H1 (cell line): ENCODE measurements around the gene SERPINB11. TPM values are rescaled to one million over a fixed set of nuclear protein-coding genes. Genes with fewer than 3 reads are reported as not detected.

ENCODE experiments used
- CTCF ChIA-PET: fragments of 300-600 bp; sonication (Branson Sonifier 250); formaldehyde crosslinking; loops from one replicate; lab custom pipeline; 2021; ENCODE audit not compliant: partially characterized antibody; lab: Charles Lee
- POLR2A ChIA-PET: fragments of 300-600 bp; sonication (Branson Sonifier 250); formaldehyde crosslinking; loops from one replicate; lab custom pipeline; 2021; ENCODE audit warnings: inconsistent platforms; ENCODE audit not compliant: partially characterized antibody; lab: Charles Lee
- DNase-seq, 2 experiments: peaks; one replicate each; pipeline versions ENCODE4 v3.0.0 to v3.0.0-alpha.2; 2010 to 2022; ENCODE audit warnings: low spot score in 2 of 2, low read depth in 1 of 2, mixed read lengths in 1 of 2
- FAIRE-seq: peaks from 2 replicates; lab custom pipeline; 2011; peaks lifted over from hg19 to GRCh38; lab: Jason Lieb, UNC
- H2AFZ ChIP-seq: 2 replicates; pipeline ENCODE4 v1.8.1; 2012; ENCODE audit warnings: low read length, inconsistent platforms
- H2AK5ac ChIP-seq: 2 replicates; pipeline ENCODE4 v1.6.1; 2013; ENCODE audit warnings: low read depth, low read length
- H2BK120ac ChIP-seq: replicated peaks from 2 replicates; pipeline ENCODE3; 2013; ENCODE audit warnings: low read depth, low read length, inconsistent platforms
- H2BK12ac ChIP-seq: 2 replicates; pipeline ENCODE4 v1.6.1; 2013; ENCODE audit warnings: low read depth, low read length
- H2BK15ac ChIP-seq: 2 replicates; pipeline ENCODE4 v1.6.1; 2013; ENCODE audit warnings: low read length
- H2BK20ac ChIP-seq: 2 replicates; pipeline ENCODE4 v1.6.1; 2013; ENCODE audit warnings: low read length
- H2BK5ac ChIP-seq: 2 replicates; pipeline ENCODE4 v1.6.1; 2013; ENCODE audit warnings: low read depth, low read length
- H3K14ac ChIP-seq: 2 replicates; pipeline ENCODE4 v1.6.1; 2013; ENCODE audit warnings: inconsistent platforms; ENCODE audit not compliant: insufficient read length
- H3K18ac ChIP-seq: 2 replicates; pipeline ENCODE4 v1.6.1; 2013; ENCODE audit warnings: low read length; ENCODE audit errors: extremely low read depth
- H3K23ac ChIP-seq: 2 replicates; pipeline ENCODE4 v1.6.1; 2013; ENCODE audit warnings: inconsistent platforms; ENCODE audit not compliant: insufficient read length
- H3K23me2 ChIP-seq: 2 replicates; pipeline ENCODE4 v1.6.1; 2013; ENCODE audit warnings: low read depth, low read length
- H3K27ac ChIP-seq: 2 replicates; pipeline ENCODE4 v1.6.1; 2011; ENCODE audit warnings: low read depth, low read length, inconsistent platforms
- H3K27me3 ChIP-seq, 4 experiments: replicated peaks in 1 of 4; 1 replicate in 1 of 4; 2 replicates in 3 of 4; pipeline versions ENCODE4 v1.6.1 to v1.8.1; 2011 to 2013; ENCODE audit warnings: low read length in 3 of 4, mild to moderate bottlenecking in 3 of 4, inconsistent platforms in 2 of 4, mixed read lengths in 2 of 4, moderate library complexity in 1 of 4; ENCODE audit not compliant: control insufficient read depth in 3 of 4, insufficient read depth in 3 of 4; ENCODE audit errors: extremely low read depth in 1 of 4
- H3K36me3 ChIP-seq, 4 experiments: 2 replicates each; pipeline versions ENCODE4 v1.6.1 to v1.8.1; 2011 to 2013; ENCODE audit warnings: mild to moderate bottlenecking in 4 of 4, low read length in 3 of 4, moderate library complexity in 2 of 4, control low read depth in 1 of 4, inconsistent platforms in 1 of 4; ENCODE audit not compliant: insufficient read depth in 4 of 4, control insufficient read depth in 2 of 4
- H3K4ac ChIP-seq: replicated peaks from 2 replicates; pipeline ENCODE3; 2013; ENCODE audit warnings: low read length, low read depth, mixed read lengths, inconsistent platforms; ENCODE audit not compliant: insufficient read length
- H3K4me1 ChIP-seq, 4 experiments: replicated peaks in 1 of 4; 1 replicate in 1 of 4; 2 replicates in 3 of 4; pipeline versions ENCODE4 v1.6.1 to v1.8.1; 2011 to 2013; ENCODE audit warnings: low read length in 3 of 4, inconsistent platforms in 2 of 4, mixed read lengths in 1 of 4; ENCODE audit not compliant: insufficient read depth in 4 of 4, control insufficient read depth in 3 of 4
- H3K4me2 ChIP-seq, 2 experiments: 2 replicates each; pipeline versions ENCODE4 v1.6.1 to v1.8.1; 2011 to 2013; ENCODE audit warnings: low read depth in 2 of 2, low read length in 2 of 2, control low read depth in 1 of 2, inconsistent platforms in 1 of 2, mild to moderate bottlenecking in 1 of 2; ENCODE audit not compliant: insufficient read depth in 1 of 2
- H3K4me3 ChIP-seq, 4 experiments: fragments of 200-600, 300-600 bp in 1 of 4; sonication (generic), shearing (Covaris generic), sonication (Bioruptor Twin) in 1 of 4; 2 replicates each; pipeline versions ENCODE4 v1.5.1 to v1.8.1; 2011 to 2016; ENCODE audit warnings: low read length in 4 of 4, low read depth in 3 of 4, control low read depth in 2 of 4, inconsistent platforms in 2 of 4, mild to moderate bottlenecking in 2 of 4, mixed read lengths in 1 of 4, moderate library complexity in 1 of 4; ENCODE audit not compliant: insufficient read depth in 2 of 4; ENCODE audit errors: extremely low read depth in 1 of 4
- H3K56ac ChIP-seq: replicated peaks from 2 replicates; pipeline ENCODE3; 2013; ENCODE audit warnings: low read depth, mild to moderate bottlenecking, mixed read lengths, low read length, inconsistent platforms; ENCODE audit not compliant: insufficient read length
- H3K79me1 ChIP-seq: 2 replicates; pipeline ENCODE4 v1.6.1; 2013; ENCODE audit warnings: low read depth, low read length, control low read depth
- H3K79me2 ChIP-seq, 2 experiments: 2 replicates each; pipeline versions ENCODE4 v1.6.1 to v1.8.1; 2012 to 2013; ENCODE audit warnings: low read length in 2 of 2, mild to moderate bottlenecking in 2 of 2, inconsistent platforms in 1 of 2; ENCODE audit not compliant: insufficient read depth in 2 of 2, control insufficient read depth in 1 of 2
- H3K9ac ChIP-seq, 4 experiments: replicated peaks in 1 of 4; 1 replicate in 1 of 4; 2 replicates in 3 of 4; pipeline versions ENCODE4 v1.6.1 to v1.8.1; 2011 to 2013; ENCODE audit warnings: low read depth in 3 of 4, low read length in 3 of 4, control low read depth in 2 of 4, mild to moderate bottlenecking in 2 of 4, moderate library complexity in 2 of 4, inconsistent platforms in 1 of 4; ENCODE audit errors: extremely low read depth in 1 of 4
- H3K9me3 ChIP-seq, 2 experiments: 2 replicates each; pipeline versions ENCODE4 v1.6.1 to v1.8.1; 2012 to 2013; ENCODE audit warnings: mild to moderate bottlenecking in 2 of 2, moderate library complexity in 2 of 2, control low read depth in 1 of 2, inconsistent platforms in 1 of 2, low read depth in 1 of 2, low read length in 1 of 2, mixed read lengths in 1 of 2; ENCODE audit not compliant: insufficient read depth in 2 of 2
- H4K20me1 ChIP-seq, 2 experiments: replicated peaks in 1 of 2; 2 replicates each; pipeline versions ENCODE3 to v1.8.1; 2011 to 2013; ENCODE audit warnings: inconsistent platforms in 2 of 2, low read length in 2 of 2, mild to moderate bottlenecking in 1 of 2; ENCODE audit not compliant: insufficient read depth in 2 of 2, control insufficient read depth in 1 of 2
- H4K5ac ChIP-seq: 2 replicates; pipeline ENCODE4 v1.6.1; 2013; ENCODE audit warnings: low read length, low read depth, mixed read lengths, inconsistent platforms; ENCODE audit not compliant: insufficient read length
- H4K8ac ChIP-seq: 2 replicates; pipeline ENCODE4 v1.8.0; 2013; ENCODE audit warnings: mild to moderate bottlenecking, moderate library complexity, low read length, inconsistent platforms; ENCODE audit not compliant: insufficient read depth; ENCODE audit errors: extremely low read depth
- H4K91ac ChIP-seq: replicated peaks from 2 replicates; pipeline ENCODE3; 2013; ENCODE audit warnings: low read length, mixed read lengths, inconsistent platforms; ENCODE audit not compliant: insufficient read length
- TEAD4 ChIP-seq: IDR thresholded peaks from 2 replicates; pipeline ENCODE4 v1.6.1; 2012; ENCODE audit warnings: low read depth, low read length, inconsistent platforms, mixed read lengths
- WGBS, 2 experiments: shearing (Covaris generic) in 1 of 2; methylation state at CpG; one replicate each; pipeline versions ENCODE4 v1.1.6 to v1.1.7; 2013 to 2015; ENCODE audit warnings: low lambda C conversion rate in 2 of 2, mixed read lengths in 2 of 2, inconsistent platforms in 1 of 2, low coverage in 1 of 2, missing lambda C conversion rate in 1 of 2; ENCODE audit not compliant: insufficient replicate concordance in 2 of 2, insufficient coverage in 1 of 2, insufficient read length in 1 of 2; ENCODE audit errors: extremely low coverage in 1 of 2, missing lambda C conversion rate in 1 of 2; 5-methylcytosine and 5-hydroxymethylcytosine counted together
- polyA plus RNA-seq, 7 experiments: library from polyadenylated mRNA; depleted of rRNA in 3 of 7; stranded (reverse) in 5 of 7; unstranded in 2 of 7; fragments of >200 nt in 5 of 7; fragments of 200-250 nt in 2 of 7; gene quantifications; 1 replicate in 5 of 7; 2 replicates in 1 of 7; 4 replicates in 1 of 7; pipeline versions ENCODE4 v1.2.1 to v1.2.3, GENCODE V29; 2011 to 2013; ENCODE audit warnings: missing spikeins in 2 of 7, mixed read lengths in 2 of 7
- total RNA-seq: library from RNA; stranded (reverse); fragmentation: NEBNext Ultra II Directional; extraction: Animal tissue kit (Norgen Biotek cat#: 25700); gene quantifications from 2 replicates; pipeline ENCODE4 v1.2.1, GENCODE V29; 2021

SERPINB11 gene
- total and polyA plus RNA-seq, 2 of the 8 experiments (the other 6 are each of a cell fraction or from before 2014, with no cell fraction given) = not detected

DNA sequence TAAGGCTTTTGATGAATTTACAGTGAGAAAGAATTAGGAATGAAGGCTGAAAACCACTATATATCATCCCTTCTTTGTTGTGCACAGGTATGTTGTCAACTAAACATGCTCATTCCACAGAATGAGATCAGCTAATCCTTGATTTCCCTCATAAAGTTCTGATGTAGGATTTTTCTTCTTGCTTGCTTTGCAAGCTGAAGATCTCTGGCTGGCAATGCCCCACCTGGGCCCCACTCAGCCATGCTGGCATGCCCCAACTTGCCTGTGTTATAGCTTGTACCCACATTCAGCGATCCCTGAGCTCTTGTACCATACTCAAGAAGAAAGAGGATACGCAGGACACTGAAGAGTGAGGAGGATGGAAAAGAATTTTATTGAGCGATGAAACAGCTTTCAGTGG is 18.0 kb upstream of the SERPINB11 start:
- H3K36me3 ChIP-seq = no peaks in the 10 kb centered on the region
- no peaks in the 10 kb centered on the region for H3K27me3 ChIP-seq
- no peak overlapping the region for H2BK12ac ChIP-seq
- ChIA-PET POLR2A (no interaction called here), CTCF (interaction anchor here (1.1 to 2.0 kb wide), 4 partner anchors 57 to 167 kb away, joined by 3 to 10 read pairs (median 4); no protein-coding TSS in a partner anchor)
- no peak overlapping the region for H3K4me3 ChIP-seq
- no peak overlapping the region for H2AK5ac ChIP-seq
- no peak for DNase-seq
- peaks cover 1 to 6% (median 5%) of the 10 kb centered on the region in 4 experiments; a peak in 4 of 7 replicates for H3K4me1 ChIP-seq
- H2BK5ac ChIP-seq = no peak overlapping the region
- H4K8ac ChIP-seq = no peak overlapping the region; the same call in 1 of the 2 replicates
- H4K5ac ChIP-seq = no peak overlapping the region
- no peak overlapping the region for H4K91ac ChIP-seq
- H3K27ac ChIP-seq = no peak overlapping the region
- no peak for TF ChIP-seq TEAD4
- no peak overlapping the region for H2BK120ac ChIP-seq
- H3K4me2 ChIP-seq = no peak overlapping the region
- 95% methylated on average over 3 of the region's 3 CpGs; no CpG with 5 or more reads in 1 of the 2 experiments for WGBS, 2 experiments
- no peaks in the 10 kb centered on the region for H4K20me1 ChIP-seq
- no peak overlapping the region for H2AFZ ChIP-seq
- no peak overlapping the region for H3K56ac ChIP-seq
- H3K23ac ChIP-seq = no peak overlapping the region
- H3K9ac ChIP-seq = no peak overlapping the region
- no peaks in the 10 kb centered on the region; the same call in 1 of the 2 replicates for H3K23me2 ChIP-seq
- H3K79me2 ChIP-seq = no peaks in the 10 kb centered on the region
- H3K4ac ChIP-seq = no peak overlapping the region
- no peaks in the 10 kb centered on the region for H3K9me3 ChIP-seq
- no peak overlapping the region for H3K18ac ChIP-seq
- H3K14ac ChIP-seq = no peak overlapping the region
- FAIRE-seq = no peak
- H2BK20ac ChIP-seq = no peak overlapping the region
- no peaks in the 10 kb centered on the region for H3K79me1 ChIP-seq
- H2BK15ac ChIP-seq = no peak overlapping the region
